Measurements from ENCODE around the gene GSTT4.
"Not testable (repeated sequence)": the region's sequence is repeated elsewhere in the genome, so short reads cannot be mapped to it uniquely, and the experiment has no call there.

Gene GSTT4

DNA sequence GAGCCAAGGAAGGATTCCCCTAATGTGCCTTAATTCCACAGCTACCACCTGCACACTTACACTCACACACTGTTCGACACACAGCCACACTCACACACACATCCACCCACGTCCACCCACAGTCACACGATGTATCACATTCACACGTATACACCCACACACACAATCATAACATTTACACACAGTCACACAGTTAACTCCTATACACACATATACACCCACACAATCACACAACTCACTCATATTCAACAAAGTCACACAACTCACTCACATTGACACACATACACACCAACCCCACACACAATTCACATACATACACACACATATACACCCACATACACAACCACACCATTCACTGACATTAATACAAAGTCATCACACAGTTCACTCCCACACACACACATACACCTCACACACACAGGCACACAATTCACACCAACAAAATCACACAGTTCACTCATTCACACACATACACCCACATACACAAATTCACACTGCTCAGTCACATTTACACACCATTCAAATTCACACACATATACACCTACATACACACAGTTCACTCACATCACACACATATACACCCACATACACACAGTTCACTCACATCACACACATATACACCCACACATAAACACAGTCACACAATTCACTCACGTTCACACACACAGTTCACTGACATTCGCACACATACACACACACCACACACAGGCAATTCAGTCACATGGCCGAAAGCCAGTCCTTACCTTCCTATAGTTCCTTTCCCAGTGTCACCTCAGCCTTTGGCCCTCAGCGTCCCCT, 50.9 kb downstream of the GSTT4 start:
- not testable (repeated sequence) for H3K4me1 Mint-ChIP-seq, DNase-seq, H3K27ac Mint-ChIP-seq, ATAC-seq, H3K27me3 Mint-ChIP-seq, H3K9me3 Mint-ChIP-seq, H3K4me3 Mint-ChIP-seq

DNA sequence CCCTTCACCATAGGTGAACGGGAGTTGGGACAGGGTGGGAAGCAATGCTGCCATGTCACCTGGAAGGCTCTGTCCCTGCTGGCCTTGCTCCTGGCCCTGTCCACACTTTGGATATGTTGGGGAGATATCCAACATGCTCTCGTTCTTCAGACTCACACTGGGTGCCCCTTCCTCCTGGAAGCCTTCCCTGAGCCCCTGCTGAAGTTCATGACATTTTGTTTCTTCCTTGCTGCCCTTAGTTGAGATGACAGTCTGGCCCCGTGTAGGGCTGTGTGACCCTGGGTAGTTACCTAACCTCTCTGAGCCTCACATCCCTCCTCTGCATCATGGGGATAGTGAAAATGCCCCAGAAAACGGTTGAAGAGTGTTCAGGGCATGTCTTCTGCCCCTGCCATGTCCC, 51.8 kb downstream of the GSTT4 start:
- ATAC-seq, result not testable (repeated sequence)

DNA sequence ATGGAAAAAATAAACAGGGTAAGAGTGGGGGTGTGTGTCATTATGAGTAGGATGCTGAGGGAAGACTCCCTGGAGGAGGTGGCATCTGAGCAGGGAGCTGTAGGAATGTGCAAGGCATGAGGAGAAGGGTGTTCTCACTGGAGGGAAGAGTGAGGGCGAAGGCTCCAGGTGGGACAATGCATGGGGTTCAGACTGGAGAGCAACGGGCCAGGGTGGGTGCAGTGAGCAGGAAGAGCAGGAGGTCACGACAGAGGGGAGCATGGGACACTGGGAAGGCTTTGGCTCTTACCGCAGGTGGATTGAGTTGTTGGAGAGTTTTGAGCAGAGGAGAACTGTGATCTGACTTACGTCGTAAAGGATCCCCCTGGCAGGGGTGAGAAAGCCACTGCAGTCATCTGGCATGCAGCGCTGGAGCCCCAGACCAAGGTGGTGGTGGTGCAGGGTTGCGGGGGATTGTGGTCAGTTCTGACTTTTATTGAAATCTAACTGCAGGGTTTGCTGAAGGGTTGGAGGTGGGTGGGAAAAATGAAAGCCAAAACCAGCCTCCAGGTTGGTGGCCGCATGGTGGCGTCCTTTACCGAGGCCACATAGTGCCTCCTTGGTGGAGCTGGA, 52.4 kb downstream of the GSTT4 start:
- DNase-seq, H3K27ac Mint-ChIP-seq, ATAC-seq, H3K27me3 Mint-ChIP-seq, H3K4me1 Mint-ChIP-seq, H3K4me3 Mint-ChIP-seq, H3K9me3 Mint-ChIP-seq: not testable (repeated sequence)

More for the DNA sequence above, 51.8 kb downstream of the GSTT4 start:
- H3K9me3 Mint-ChIP-seq, DNase-seq, H3K4me3 Mint-ChIP-seq, H3K27me3 Mint-ChIP-seq, H3K27ac Mint-ChIP-seq, H3K4me1 Mint-ChIP-seq: not testable (repeated sequence)

DNA sequence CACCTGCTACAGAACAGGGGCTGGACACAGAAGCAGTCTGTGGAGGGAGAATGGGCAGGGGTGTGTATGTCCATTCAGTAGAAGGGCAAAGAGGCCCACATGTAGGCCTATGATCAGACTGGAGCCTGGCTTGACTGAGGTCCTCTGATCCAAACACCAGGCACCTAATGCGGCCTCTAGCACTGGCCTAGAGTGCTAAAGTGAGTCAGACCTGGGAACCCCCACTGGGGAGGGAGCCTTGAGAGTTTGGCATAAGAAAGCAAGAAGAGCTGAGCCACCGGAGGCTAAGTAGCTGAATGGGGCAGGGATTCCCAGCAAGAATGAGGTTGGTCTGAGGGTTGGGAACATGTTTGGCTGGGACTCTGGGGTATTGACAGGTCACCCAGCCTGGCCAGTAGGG, 53.9 kb downstream of the GSTT4 start:
- H3K9me3 Mint-ChIP-seq, DNase-seq, H3K4me1 Mint-ChIP-seq, H3K27ac Mint-ChIP-seq, ATAC-seq, H3K4me3 Mint-ChIP-seq, H3K27me3 Mint-ChIP-seq: not testable (repeated sequence)

DNA sequence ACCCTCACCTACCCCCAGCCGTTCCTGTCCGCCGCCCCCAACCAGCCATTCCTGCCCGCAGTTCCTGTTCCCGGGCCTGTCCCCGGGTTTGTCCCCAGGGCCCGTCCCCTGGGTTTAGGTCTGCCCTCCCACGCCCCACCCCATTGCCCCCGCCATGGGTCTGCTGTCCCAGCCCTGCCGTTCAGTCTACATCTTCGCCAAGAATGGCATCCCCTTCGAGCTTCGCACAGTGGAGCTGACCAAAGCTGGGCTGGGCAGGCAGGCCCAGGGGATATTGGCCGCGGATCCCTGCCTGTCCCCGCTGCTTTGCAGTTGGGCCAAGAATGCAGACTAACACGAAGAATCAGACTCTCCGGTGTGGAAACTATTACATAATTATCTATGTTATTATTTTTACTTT, 55.5 kb downstream of the GSTT4 start:
- not testable (repeated sequence) for H3K4me3 Mint-ChIP-seq, H3K27me3 Mint-ChIP-seq, H3K4me1 Mint-ChIP-seq, DNase-seq, ATAC-seq, H3K9me3 Mint-ChIP-seq, H3K27ac Mint-ChIP-seq
